Effector CD4-positive, alpha-beta T cell (primary cell): ENCODE results near the gene MCF2L.

ENCODE experiments used
- DNase-seq: peaks from one replicate; pipeline ENCODE4 v3.0.0-alpha.2; 2020

Gene MCF2L

GRCh38 chr13:113035213-113035800, 66.3 kb downstream of the MCF2L start:
- no peak for DNase-seq

GRCh38 chr13:113036401-113036800, 67.4 kb downstream of the MCF2L start:
- no peak for DNase-seq

GRCh38 chr13:113040031-113040430, 71.0 kb downstream of the MCF2L start:
- no peak for DNase-seq

GRCh38 chr13:113040597-113041292, 71.7 kb downstream of the MCF2L start:
- no peak for DNase-seq

- DNase-seq, result no peak
These were observed 72.3 kb downstream of the MCF2L start for GRCh38 chr13:113041293-113041690.

GRCh38 chr13:113041896-113042295, 72.9 kb downstream of the MCF2L start:
- no peak for DNase-seq

GRCh38 chr13:113042456-113042855, 73.4 kb downstream of the MCF2L start:
- DNase-seq, result no peak

GRCh38 chr13:113043001-113043630, 74.1 kb downstream of the MCF2L start:
- no peak for DNase-seq

- no peak for DNase-seq
These were observed 74.9 kb downstream of the MCF2L start for GRCh38 chr13:113043931-113044330.

- DNase-seq, result no peak
These were observed 75.5 kb downstream of the MCF2L start for GRCh38 chr13:113044391-113045114.

- no peak for DNase-seq
These were observed 76.5 kb downstream of the MCF2L start for GRCh38 chr13:113045251-113046127.

GRCh38 chr13:113046128-113046882, 77.3 kb downstream of the MCF2L start:
- DNase-seq, result no peak

GRCh38 chr13:113046883-113047244, 77.8 kb downstream of the MCF2L start:
- DNase-seq, result no peak

- DNase-seq, result no peak
These were observed 78.6 kb downstream of the MCF2L start for GRCh38 chr13:113047587-113047986.

GRCh38 chr13:113048766-113049165, 79.8 kb downstream of the MCF2L start:
- no peak for DNase-seq

- DNase-seq, result no peak
These were observed 80.5 kb downstream of the MCF2L start for GRCh38 chr13:113049521-113049941.

- no peak for DNase-seq
These were observed 81.0 kb downstream of the MCF2L start for GRCh38 chr13:113049981-113050380.

GRCh38 chr13:113050734-113051431, 81.9 kb downstream of the MCF2L start:
- DNase-seq, result no peak

- DNase-seq, result no peak
These were observed 82.6 kb downstream of the MCF2L start for GRCh38 chr13:113051641-113052040.

- DNase-seq, result no peak
These were observed 83.2 kb downstream of the MCF2L start for GRCh38 chr13:113052206-113052605.

GRCh38 chr13:113052971-113053370, 84.0 kb downstream of the MCF2L start:
- no peak for DNase-seq
